ENCODE results near the gene MACROD2. TPM values are rescaled to one million over a fixed set of nuclear protein-coding genes. Genes with fewer than 3 reads are reported as not detected.

MACROD2 gene
- total RNA-seq, 4 donors from 2014 or later = 2.9 to 11.3 (median 8.0) TPM

DNA sequence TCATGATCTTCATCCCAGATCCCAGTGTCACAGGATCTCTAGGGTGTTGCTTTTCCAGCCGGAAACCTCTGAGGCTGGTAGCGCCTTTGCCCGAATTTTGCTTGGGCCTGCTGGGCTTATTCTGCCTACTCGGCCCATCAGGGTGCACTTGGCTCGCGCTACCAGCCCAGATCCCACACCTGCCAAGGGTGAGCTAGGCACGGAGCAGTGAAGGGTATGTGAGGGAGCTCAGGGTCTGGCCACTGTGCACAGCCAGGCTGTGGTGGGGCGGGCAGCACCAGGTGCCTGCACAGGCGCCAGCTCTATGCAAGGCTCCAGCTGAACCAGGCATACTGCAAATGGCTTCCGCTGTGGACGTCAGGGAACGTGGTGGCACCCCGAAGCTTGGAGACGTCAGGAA, 1035.5 kb downstream of the MACROD2 start:
- no peak for TF ChIP-seq CTCF (IDR thresholded peaks at IDR 0.05; ENCODE audit: low read depth)

DNA sequence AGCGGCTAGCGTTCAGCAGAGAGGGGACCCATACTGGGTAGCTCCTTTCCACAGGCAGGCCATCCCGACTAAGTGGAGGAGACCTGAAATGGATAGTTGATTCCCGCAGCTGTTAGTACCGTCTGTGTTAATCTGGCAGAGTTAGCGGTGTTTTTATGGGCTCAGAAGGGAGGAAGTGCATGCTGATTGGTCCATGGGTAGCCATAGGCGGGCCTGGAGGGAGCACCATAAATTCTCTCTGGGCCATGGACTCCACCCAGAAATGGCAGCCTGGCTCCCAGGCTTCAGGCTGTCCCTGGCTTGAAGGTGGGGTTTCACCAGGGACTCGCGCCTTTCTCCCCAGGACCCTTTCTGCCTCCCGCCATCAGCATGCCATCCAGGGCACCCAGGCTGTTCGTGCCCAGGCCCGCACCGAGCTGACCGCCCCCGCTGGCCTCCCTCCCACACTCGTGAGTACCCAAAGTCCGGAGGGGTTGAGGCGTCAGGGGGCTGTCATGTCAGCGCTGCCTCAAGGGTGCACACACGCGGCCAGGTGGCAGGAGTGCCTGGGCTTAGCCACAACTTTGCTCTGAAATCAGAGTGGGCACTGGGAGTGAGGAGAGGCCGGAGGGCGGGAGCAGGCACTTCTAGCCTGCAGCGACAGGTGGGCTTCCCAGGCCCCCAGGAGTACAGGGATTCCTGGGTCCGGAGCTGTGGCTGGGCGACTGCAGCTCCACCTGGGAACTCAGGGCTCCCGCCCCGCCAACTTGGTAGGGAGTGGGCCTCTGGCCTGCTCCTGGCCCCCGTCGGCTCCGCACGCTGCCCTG, 1036.4 kb downstream of the MACROD2 start:
- TF ChIP-seq CTCF (IDR thresholded peaks at IDR 0.05; ENCODE audit: low read depth) = no peak

DNA sequence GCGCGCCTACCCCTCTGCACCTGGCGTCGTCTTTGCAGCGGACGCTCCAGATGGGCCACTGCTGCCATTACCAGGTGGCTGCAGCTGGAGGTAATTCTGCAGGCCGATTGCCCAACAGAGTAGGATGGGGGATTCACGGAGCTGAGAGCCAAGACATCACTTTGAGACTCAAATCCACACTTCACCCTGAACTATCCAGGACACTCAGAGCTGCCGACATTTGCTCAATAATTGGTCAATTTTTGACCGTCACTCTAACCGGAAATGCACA, 1037.0 kb downstream of the MACROD2 start:
- no peak for TF ChIP-seq CTCF (IDR thresholded peaks at IDR 0.05; ENCODE audit: low read depth)

GRCh38 chr20:15033269-15033668, 1038.0 kb downstream of the MACROD2 start:
- no peak for TF ChIP-seq CTCF (IDR thresholded peaks at IDR 0.05; ENCODE audit: low read depth)

DNA sequence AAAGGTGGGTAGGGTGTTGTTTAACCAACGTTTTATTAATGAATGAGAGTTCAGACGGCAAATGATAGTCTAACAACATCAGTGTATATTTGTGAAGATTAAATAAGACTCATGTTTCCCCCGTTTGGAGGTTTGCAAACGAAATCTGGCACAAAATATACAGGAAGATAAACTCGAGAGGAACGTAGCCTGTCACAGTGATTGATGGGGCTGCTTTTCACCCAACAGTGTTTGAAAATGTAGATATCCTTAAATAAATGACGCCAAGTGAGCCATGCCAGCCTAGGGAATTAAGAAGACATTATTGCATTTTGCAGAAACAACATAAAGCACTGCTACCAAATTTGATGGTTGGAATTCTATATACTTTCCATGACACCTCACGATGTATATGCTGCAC, 1038.6 kb downstream of the MACROD2 start:
- no peak for TF ChIP-seq CTCF (IDR thresholded peaks at IDR 0.05; ENCODE audit: low read depth)

DNA sequence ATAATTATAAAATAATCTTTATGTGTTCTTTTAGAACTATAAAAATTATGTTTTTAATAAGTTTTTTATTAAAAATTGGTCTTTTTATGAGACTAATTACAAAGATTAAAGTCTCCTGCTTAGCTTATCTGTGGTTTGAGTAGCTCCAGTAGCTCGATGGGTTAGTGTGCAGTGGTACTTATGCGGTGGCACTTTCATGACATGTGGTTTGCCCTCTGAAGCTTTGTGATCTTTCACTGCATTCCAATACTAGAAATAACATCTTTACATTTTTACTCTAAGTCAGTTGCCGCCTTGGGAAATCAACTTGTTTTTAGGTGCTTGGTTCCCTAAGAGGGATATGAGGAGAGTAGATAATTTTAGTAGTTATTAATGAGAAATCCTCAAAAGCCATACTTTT, 1041.6 kb downstream of the MACROD2 start:
- no peak for TF ChIP-seq CTCF (IDR thresholded peaks at IDR 0.05; ENCODE audit: low read depth)

DNA sequence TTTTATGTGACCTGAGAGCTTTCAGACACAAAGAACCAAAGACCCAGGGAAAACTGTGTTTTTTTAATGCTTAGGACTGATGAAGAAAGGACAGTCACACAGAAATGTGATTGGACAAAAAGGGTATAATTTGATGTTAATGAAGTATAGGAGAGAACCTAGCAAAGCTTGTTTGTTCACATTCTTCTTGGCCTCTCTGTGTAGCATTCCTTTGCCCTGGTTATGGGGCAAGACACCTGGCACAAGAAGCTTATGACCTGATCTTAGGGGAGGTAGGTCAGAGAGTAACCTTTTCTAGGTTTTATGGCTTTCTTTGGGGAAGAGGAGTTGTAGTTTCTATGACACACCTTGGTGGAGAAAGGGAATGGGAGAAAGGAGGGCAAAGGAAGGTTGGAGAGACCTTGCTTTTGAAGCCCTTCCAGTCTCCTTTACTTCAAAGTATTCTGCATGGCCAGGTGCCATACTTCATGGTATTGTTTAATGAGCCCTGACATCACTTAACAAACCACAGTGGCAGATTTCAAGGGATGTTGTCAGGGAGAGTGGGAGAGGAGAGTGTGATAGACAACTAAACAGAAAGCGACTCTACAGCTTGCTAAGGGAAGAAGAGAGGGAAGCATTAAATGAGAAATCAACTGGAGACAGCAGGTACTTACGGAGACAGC, 1043.9 kb downstream of the MACROD2 start:
- no peak for TF ChIP-seq CTCF (IDR thresholded peaks at IDR 0.05; ENCODE audit: low read depth)

Data from subcutaneous adipose tissue (tissue), 4 donors.